Measurements from ENCODE around the gene ARMC9.

The ARMC9 gene

DNA sequence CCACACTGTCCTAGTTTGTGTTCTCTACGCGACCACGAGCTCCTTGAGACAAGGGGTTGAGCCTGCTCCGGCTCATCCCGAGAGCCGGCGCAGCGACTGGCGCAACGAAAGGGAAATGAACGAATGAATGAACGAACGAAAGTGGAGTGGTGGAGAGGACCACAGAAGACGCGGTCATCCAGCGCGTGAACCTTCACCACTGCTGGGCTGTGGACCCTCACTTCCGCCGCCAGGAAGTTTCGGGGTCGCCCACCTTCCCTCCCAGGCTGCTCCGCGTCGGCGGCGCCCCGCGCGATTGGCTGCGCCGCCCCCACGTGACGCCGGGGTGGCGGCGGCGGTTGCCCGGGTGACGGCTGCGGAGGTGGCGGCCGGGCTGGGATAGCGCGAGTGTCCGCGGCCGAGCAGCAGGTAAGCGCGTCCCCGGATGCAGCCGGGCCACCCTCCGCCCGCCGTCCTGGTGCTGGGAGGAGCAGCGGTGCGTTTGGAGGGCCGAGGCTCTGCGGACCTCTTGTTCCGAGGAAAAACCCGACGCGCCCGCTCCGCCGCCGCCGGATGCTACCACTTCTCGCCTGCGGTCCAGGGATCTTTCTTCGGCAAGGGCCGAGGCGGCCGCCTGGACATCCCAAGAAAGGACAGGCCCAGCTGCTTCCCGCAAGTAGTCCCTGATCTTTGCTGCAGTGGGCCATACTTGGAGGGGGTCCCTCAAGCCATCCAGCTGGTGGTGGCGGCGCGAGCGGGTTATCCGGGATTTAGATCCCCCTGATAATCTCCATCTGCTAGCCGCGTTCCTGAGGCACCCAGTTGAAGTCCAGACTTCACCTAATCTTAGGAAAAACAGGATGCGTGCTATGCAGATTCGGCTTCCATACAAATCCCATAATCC lies at the start of gene ARMC9:
Gene ARMC9 (plus strand): TSS at position 341 of the 883 bp plus-strand sequence. CDS start 7,608 bp downstream, outside the sequence.
- Histone ChIP-seq H3K27ac (ENCODE audit: extremely low read depth, low read depth, low read length) (peak within 1 kb of the TSS; percentile 42; the same call in 1 of the 2 replicates), H3K4me3 (ENCODE audit: low read depth, low read length) (peak within 1 kb of the TSS; percentile 96), H3K4me1 (ENCODE audit: control insufficient read depth, insufficient read depth, low read length) (no peaks in the 10 kb centered on the region), H3K9me3 (ENCODE audit: control insufficient read depth, insufficient read depth, low read depth, low read length) (no peaks in the 10 kb centered on the region), H3K36me3 (ENCODE audit: control insufficient read depth in 2 of 2, insufficient read depth in 1 of 2, low read length in 2 of 2) (peaks cover 0 to 13% of the 10 kb centered on the region in 2 experiments; a peak in 1 of 3 replicates)
- CTCF ChIA-PET: interaction anchor here (1.0 kb wide), 1 partner anchor 94 kb away, joined by 4 read pairs; no protein-coding TSS in a partner anchor
- POLR2A ChIA-PET: interaction anchor here (0.8 kb wide), 1 partner anchor 265 kb away, joined by 4 read pairs; the partner anchor contains the start of gene NCL
- TF ChIP-seq TRIM28 (IDR thresholded peaks at IDR 0.05; ENCODE audit: borderline replicate concordance, low read length) (peak; percentile 56; the same call in 1 of the 2 replicates), ZNF629 (tag by site-specific recombination; IDR thresholded peaks at IDR 0.05) (0 out of 2 replicates have a peak, but pooled peaks have one; percentile 9), ZNF214 (tag by site-specific recombination; IDR thresholded peaks at IDR 0.05; ENCODE audit: borderline replicate concordance) (no peak), ZNF335 (tag by site-specific recombination; conservative IDR thresholded peaks at IDR 0.05) (peak; percentile 91), ZBTB48 (tag by site-specific recombination; IDR thresholded peaks at IDR 0.05) (0 out of 2 replicates have a peak, but pooled peaks have one; percentile 7), ZBTB26 (tag by site-specific recombination; optimal IDR thresholded peaks at IDR 0.05) (peak; percentile 78), ZNF791 (tag by site-specific recombination; IDR thresholded peaks at IDR 0.05) (no peak), ZBTB7A (tag by site-specific recombination; IDR thresholded peaks at IDR 0.05; ENCODE audit: low read depth) (peak; percentile 89; the same call in 1 of the 2 replicates), SP7 (tag by site-specific recombination; IDR thresholded peaks at IDR 0.05) (peak; percentile 47; the same call in 1 of the 2 replicates), PRDM1 (tag by site-specific recombination; IDR thresholded peaks at IDR 0.05) (peak; percentile 86), MYNN (tag by site-specific recombination; IDR thresholded peaks at IDR 0.05; ENCODE audit: borderline replicate concordance) (no peak), ZNF416 (tag by site-specific recombination; IDR thresholded peaks at IDR 0.05) (no peak), SP2 (tag by site-specific recombination; IDR thresholded peaks at IDR 0.05) (peak; percentile 34), ZNF48 (tag by site-specific recombination; IDR thresholded peaks at IDR 0.05) (no peak), ZNF24 (tag by site-specific recombination; IDR thresholded peaks at IDR 0.05) (peak; percentile 96), ZNF621 (tag by site-specific recombination; IDR thresholded peaks at IDR 0.05) (no peak), ZNF664 (tag by site-specific recombination; IDR thresholded peaks at IDR 0.05) (no peak), KLF17 (tag by site-specific recombination; IDR thresholded peaks at IDR 0.05) (0 out of 2 replicates have a peak, but pooled peaks have one; percentile 45), ZNF549 (tag by site-specific recombination; IDR thresholded peaks at IDR 0.05) (no peak), BCL6B (tag by site-specific recombination; IDR thresholded peaks at IDR 0.05) (no peak), ZNF777 (tag by site-specific recombination; IDR thresholded peaks at IDR 0.05; ENCODE audit: borderline replicate concordance) (0 out of 2 replicates have a peak, but pooled peaks have one; percentile 18)
- TF ChIP-seq, protein P1, sequence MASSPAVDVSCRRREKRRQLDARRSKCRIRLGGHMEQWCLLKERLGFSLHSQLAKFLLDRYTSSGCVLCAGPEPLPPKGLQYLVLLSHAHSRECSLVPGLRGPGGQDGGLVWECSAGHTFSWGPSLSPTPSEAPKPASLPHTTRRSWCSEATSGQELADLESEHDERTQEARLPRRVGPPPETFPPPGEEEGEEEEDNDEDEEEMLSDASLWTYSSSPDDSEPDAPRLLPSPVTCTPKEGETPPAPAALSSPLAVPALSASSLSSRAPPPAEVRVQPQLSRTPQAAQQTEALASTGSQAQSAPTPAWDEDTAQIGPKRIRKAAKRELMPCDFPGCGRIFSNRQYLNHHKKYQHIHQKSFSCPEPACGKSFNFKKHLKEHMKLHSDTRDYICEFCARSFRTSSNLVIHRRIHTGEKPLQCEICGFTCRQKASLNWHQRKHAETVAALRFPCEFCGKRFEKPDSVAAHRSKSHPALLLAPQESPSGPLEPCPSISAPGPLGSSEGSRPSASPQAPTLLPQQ (tag by site-specific recombination; IDR thresholded peaks at IDR 0.05): peak; percentile 90
- TF ChIP-seq, protein P2, sequence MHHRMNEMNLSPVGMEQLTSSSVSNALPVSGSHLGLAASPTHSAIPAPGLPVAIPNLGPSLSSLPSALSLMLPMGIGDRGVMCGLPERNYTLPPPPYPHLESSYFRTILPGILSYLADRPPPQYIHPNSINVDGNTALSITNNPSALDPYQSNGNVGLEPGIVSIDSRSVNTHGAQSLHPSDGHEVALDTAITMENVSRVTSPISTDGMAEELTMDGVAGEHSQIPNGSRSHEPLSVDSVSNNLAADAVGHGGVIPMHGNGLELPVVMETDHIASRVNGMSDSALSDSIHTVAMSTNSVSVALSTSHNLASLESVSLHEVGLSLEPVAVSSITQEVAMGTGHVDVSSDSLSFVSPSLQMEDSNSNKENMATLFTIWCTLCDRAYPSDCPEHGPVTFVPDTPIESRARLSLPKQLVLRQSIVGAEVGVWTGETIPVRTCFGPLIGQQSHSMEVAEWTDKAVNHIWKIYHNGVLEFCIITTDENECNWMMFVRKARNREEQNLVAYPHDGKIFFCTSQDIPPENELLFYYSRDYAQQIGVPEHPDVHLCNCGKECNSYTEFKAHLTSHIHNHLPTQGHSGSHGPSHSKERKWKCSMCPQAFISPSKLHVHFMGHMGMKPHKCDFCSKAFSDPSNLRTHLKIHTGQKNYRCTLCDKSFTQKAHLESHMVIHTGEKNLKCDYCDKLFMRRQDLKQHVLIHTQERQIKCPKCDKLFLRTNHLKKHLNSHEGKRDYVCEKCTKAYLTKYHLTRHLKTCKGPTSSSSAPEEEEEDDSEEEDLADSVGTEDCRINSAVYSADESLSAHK (tag by site-specific recombination; IDR thresholded peaks at IDR 0.05): peak; percentile 70
- TF ChIP-seq, protein P3, sequence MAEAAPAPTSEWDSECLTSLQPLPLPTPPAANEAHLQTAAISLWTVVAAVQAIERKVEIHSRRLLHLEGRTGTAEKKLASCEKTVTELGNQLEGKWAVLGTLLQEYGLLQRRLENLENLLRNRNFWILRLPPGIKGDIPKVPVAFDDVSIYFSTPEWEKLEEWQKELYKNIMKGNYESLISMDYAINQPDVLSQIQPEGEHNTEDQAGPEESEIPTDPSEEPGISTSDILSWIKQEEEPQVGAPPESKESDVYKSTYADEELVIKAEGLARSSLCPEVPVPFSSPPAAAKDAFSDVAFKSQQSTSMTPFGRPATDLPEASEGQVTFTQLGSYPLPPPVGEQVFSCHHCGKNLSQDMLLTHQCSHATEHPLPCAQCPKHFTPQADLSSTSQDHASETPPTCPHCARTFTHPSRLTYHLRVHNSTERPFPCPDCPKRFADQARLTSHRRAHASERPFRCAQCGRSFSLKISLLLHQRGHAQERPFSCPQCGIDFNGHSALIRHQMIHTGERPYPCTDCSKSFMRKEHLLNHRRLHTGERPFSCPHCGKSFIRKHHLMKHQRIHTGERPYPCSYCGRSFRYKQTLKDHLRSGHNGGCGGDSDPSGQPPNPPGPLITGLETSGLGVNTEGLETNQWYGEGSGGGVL (tag by site-specific recombination; IDR thresholded peaks at IDR 0.05): no peak
- TF ChIP-seq, protein P4, sequence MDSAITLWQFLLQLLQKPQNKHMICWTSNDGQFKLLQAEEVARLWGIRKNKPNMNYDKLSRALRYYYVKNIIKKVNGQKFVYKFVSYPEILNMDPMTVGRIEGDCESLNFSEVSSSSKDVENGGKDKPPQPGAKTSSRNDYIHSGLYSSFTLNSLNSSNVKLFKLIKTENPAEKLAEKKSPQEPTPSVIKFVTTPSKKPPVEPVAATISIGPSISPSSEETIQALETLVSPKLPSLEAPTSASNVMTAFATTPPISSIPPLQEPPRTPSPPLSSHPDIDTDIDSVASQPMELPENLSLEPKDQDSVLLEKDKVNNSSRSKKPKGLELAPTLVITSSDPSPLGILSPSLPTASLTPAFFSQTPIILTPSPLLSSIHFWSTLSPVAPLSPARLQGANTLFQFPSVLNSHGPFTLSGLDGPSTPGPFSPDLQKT (IDR thresholded peaks at IDR 0.05; ENCODE audit: borderline replicate concordance, low read depth, low read length): peak; percentile 69; the same call in 1 of the 2 replicates
